Transverse colon (tissue), 4 donors: ENCODE results near the gene CCDC47. TPM values are rescaled to one million over a fixed set of nuclear protein-coding genes. Genes with fewer than 3 reads are reported as not detected.

ENCODE experiments used
- DNase-seq: peaks from one replicate; pipeline ENCODE4 v3.0.0-alpha.2; 2019
- H3K27ac ChIP-seq, 4 donors: fragments of 200-600 bp; sonication (generic); 2 replicates each; pipeline ENCODE4 v1.5.1; 2016 to 2018; ENCODE audit warnings: inconsistent platforms in 4 of 4
- H3K27me3 ChIP-seq: fragments of 200-600 bp; sonication (generic); 2 replicates; pipeline ENCODE4 v1.5.1; 2017; ENCODE audit warnings: inconsistent platforms
- H3K36me3 ChIP-seq, 4 donors: fragments of 200-600 bp; sonication (generic); 2 replicates each; pipeline ENCODE4 v1.5.1; 2017 to 2019; ENCODE audit warnings: inconsistent platforms in 4 of 4
- H3K4me1 ChIP-seq, 4 donors: fragments of 200-600 bp; sonication (generic); 2 replicates each; pipeline ENCODE4 v1.5.1; 2017 to 2020; ENCODE audit warnings: inconsistent platforms in 4 of 4
- H3K4me3 ChIP-seq, 4 donors: fragments of 200-600 bp; sonication (generic); 1 replicate in 1 of 4; 2 replicates in 3 of 4; pipeline versions ENCODE4 v1.5.1 to v1.6.1; 2017 to 2019; ENCODE audit warnings: inconsistent platforms in 4 of 4
- H3K9me3 ChIP-seq, 2 donors: fragments of 200-600 bp; sonication (generic); 2 replicates each; pipeline ENCODE4 v1.5.1; 2017 to 2019; ENCODE audit warnings: inconsistent platforms in 2 of 2
- EP300 ChIP-seq: sonication (generic); formaldehyde crosslinking; IDR thresholded peaks from one replicate; pipeline ENCODE4 v1.6.1; 2017; ENCODE audit warnings: antibody characterized with exemption, low read depth
- POLR2A ChIP-seq: fragments of 450-650 bp; IDR thresholded peaks from one replicate; pipeline ENCODE4 v1.6.1; 2016; ENCODE audit warnings: antibody characterized with exemption, mild to moderate bottlenecking, moderate library complexity
- POLR2AphosphoS5 ChIP-seq, 3 donors: sonication (generic); formaldehyde crosslinking; IDR thresholded peaks; one replicate each; pipeline ENCODE4 v1.6.1; 2016; ENCODE audit warnings: antibody characterized with exemption in 3 of 3
- WGBS, 2 donors: methylation state at CpG; one replicate each; pipeline ENCODE4 v1.1.5; 2018; ENCODE audit warnings: low coverage in 1 of 2; 5-methylcytosine and 5-hydroxymethylcytosine counted together
- in situ Hi-C, 4 donors: fragments of 200-750 bp; cut with MboI; loops; one replicate each; pipeline versions ENCODE4 v1.15.0 to v1.15.1; 2017; ENCODE audit warnings: low sequenced_read_pairs in 3 of 4, low pct_ligation_motif_present in 1 of 4, low pct_unique_long_range_greater_than_20kb in 1 of 4
- intact Hi-C: fragments of 100-400 bp; cut with DNase I; formaldehyde crosslinking; loops from one replicate; pipeline ENCODE4 v1.15.1; 2023; ENCODE audit warnings: low total_unique reads
- total RNA-seq, 4 donors: library from RNA; depleted of rRNA; stranded (reverse); fragments of >200 nt; gene quantifications; one replicate each; pipeline ENCODE4 v1.1.0, GENCODE V29; 2016
- TF ChIP-seq, protein P1 (sequence below), 5 experiments: fragments of 200-600 bp in 3 of 5; fragments of 450-650 bp in 2 of 5; sonication (generic) in 3 of 5; IDR thresholded peaks; 1 replicate in 2 of 5; 2 replicates in 3 of 5; pipeline ENCODE4 v1.5.1; 2016 to 2017; ENCODE audit warnings: antibody characterized with exemption in 5 of 5, inconsistent platforms in 3 of 5, mild to moderate bottlenecking in 2 of 5, moderate library complexity in 1 of 5

CCDC47 gene
- total RNA-seq, 4 donors from 2014 or later, result 78.2 to 129 (median 101) TPM

DNA sequence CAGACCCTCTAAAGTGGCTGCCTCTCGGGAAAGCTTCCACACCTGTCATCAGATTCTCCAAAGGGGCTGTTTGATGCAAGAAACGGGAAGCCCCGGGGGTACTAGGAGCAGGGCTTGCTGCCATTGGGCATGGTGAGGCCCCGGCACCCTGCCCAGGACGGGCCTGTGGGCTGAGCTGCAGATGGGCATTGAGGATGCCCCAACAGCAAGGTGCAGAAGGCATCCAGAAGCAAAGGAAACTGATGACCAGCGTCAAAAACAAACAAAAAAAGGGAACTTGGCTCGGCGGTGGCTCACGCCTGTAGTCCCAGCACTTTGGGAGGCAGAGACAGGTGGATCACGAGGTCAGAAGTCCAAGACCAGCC is 72.0 kb downstream of the CCDC47 start:
- intact Hi-C loops, result no loop called here
- TF ChIP-seq, protein P1, sequence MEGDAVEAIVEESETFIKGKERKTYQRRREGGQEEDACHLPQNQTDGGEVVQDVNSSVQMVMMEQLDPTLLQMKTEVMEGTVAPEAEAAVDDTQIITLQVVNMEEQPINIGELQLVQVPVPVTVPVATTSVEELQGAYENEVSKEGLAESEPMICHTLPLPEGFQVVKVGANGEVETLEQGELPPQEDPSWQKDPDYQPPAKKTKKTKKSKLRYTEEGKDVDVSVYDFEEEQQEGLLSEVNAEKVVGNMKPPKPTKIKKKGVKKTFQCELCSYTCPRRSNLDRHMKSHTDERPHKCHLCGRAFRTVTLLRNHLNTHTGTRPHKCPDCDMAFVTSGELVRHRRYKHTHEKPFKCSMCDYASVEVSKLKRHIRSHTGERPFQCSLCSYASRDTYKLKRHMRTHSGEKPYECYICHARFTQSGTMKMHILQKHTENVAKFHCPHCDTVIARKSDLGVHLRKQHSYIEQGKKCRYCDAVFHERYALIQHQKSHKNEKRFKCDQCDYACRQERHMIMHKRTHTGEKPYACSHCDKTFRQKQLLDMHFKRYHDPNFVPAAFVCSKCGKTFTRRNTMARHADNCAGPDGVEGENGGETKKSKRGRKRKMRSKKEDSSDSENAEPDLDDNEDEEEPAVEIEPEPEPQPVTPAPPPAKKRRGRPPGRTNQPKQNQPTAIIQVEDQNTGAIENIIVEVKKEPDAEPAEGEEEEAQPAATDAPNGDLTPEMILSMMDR (IDR thresholded peaks at IDR 0.05), result no peak
- TF ChIP-seq POLR2A (no peak), POLR2AphosphoS5 (IDR thresholded peaks at IDR 0.05) (no peak), EP300 (no peak)
- no peaks in the 10 kb centered on the region for H3K9me3 ChIP-seq
- peaks cover 7 to 41% (median 29%) of the 10 kb centered on the region in 4 donors for H3K4me1 ChIP-seq
- in situ Hi-C loops, result no loop called here
- no peak for DNase-seq
- H3K4me3 ChIP-seq, result peak overlapping the region in 2 of 4 donors; percentile 64 to 68
- peaks cover 15% of the 10 kb centered on the region for H3K27me3 ChIP-seq
- 50 to 63% methylated on average over 1 to 10 of the region's 10 CpGs for WGBS, 2 donors
- peak overlapping the region; percentile 83 to 87 (median 84) for H3K27ac ChIP-seq
- no peaks in the 10 kb centered on the region for H3K36me3 ChIP-seq

DNA sequence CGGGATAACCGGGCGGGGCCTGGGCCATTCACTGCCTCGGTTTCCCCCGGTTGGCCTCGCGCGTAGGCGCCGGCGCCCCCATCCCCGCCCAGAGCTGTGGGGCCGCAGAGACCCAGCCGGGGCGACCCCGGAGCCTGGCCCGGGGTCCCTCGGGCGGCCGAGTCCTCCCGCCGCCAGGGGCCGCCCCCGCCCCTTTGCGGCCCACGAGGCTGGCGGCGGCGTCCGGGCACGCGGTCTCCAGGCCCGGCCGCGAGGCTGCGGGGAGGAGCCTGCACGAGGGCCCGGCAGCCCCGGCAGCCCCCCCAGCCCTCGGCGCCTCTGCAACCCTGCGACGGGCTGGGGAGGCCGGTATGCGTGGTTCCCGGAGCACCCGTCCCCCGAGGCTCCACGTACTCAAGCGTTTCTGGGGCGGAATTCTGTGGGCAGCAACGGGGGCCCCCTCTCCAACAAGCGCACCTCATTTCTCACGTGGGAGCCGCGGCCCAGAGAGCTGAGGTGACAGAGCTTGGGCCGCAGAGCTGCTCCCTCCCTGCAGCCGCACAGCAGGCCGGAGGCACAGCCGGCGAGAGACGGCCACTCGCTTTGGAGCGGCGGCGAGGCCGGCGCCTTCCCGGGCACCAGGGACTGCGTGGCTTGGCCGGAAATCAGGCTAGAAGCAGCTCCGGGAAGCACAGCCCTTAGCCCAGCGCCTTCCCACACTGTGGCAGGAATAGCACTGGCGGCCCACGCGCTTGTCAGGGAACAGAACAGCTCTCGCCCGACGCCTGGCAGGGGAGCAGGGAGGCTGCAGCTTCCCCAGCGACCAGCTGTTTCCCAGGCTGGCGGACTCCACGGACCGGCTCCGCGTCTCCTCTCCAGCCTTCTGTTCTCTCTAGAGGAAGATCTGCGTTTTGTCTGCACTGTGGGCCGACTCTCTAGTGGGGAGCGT is 72.6 kb downstream of the CCDC47 start:
- 28% methylated on average over 45 of the region's 88 CpGs; no CpG with 5 or more reads in 1 of the 2 donors for WGBS, 2 donors
- Histone ChIP-seq H3K9me3 (no peaks in the 10 kb centered on the region), H3K36me3 (no peaks in the 10 kb centered on the region), H3K4me3 (peak overlapping the region; percentile 16 to 68 (median 56)), H3K4me1 (peaks cover 7 to 41% (median 29%) of the 10 kb centered on the region in 4 donors), H3K27ac (peak overlapping the region; percentile 83 to 87 (median 84)), H3K27me3 (peaks cover 15% of the 10 kb centered on the region)
- intact Hi-C loops, result no loop called here
- in situ Hi-C loops, result no loop called here
- DNase-seq, result peak; percentile 37
- TF ChIP-seq POLR2A (no peak), EP300 (no peak), POLR2AphosphoS5 (IDR thresholded peaks at IDR 0.05) (peak; percentile 21 to 48 (median 45))
- TF ChIP-seq, protein P1 (IDR thresholded peaks at IDR 0.05), result no peak

DNA sequence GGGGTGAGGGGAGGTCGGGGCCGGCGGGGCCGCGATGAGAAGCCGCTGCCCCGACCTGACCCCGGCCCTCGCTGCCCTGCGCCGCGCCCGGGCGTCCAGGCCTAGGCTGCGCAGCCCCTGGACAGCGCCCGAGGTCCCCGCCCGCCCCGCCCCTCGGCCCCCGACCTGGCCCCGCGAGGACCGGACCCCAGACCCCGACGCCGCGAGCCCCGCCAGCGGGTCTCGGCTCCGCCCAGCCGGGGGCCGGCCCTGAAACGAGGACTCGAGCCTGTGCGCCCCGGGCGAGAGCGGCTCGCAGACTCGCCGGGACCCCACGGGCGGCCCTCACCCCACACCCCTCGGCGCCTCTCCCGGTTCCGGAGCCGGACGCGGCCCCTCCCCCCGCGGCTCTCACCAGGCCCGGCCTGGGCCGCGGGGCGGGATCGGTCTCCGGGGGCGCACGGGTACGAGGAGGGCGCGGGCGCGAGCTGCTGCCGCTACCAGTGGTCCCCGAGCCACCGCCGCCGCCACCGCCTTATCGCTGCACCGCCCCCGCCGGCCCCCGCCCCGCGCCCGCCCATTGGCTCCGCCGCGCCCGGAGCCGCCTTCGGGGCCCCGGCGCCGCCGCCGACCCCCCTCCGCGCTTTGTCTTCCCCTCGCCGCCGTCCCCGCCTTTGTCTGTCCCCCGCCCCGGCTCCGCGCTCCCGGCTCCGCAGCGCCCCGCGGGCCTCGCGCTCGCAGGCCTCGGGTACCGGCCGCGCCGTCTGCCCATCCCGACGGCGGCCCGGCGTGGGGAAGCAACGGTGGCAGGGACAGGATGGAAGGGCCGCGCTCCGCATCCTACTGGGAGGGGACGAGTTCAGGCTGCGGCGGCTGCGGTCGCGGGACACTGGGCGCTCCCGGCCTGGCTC is 73.5 kb downstream of the CCDC47 start, which contains the start of gene LIMD2:
TSS of gene LIMD2 (minus strand) at position 488 of the 890 bp plus-strand sequence. CDS start 827 bp downstream, outside the sequence.
- Histone ChIP-seq H3K36me3 (no peaks in the 10 kb centered on the region), H3K9me3 (no peaks in the 10 kb centered on the region), H3K4me3 (peak within 1 kb of the TSS; percentile 36 to 68 (median 56)), H3K27ac (peak within 1 kb of the TSS; percentile 83 to 87 (median 84)), H3K4me1 (peaks cover 7 to 41% (median 29%) of the 10 kb centered on the region in 4 donors), H3K27me3 (peaks cover 15% of the 10 kb centered on the region)
- intact Hi-C loops, result loop anchor here (10.0 kb wide), 1 partner anchor 75 kb away; the partner anchor contains the start of gene MAP3K3
- in situ Hi-C loops, result no loop called here
- DNase-seq, result peak; percentile 70
- WGBS, 2 donors, result 1% methylated on average over 32 of the region's 133 CpGs; no CpG with 5 or more reads in 1 of the 2 donors
- TF ChIP-seq EP300, result no peak
- TF ChIP-seq, protein P1 (IDR thresholded peaks at IDR 0.05), result no peak
- no peak for TF ChIP-seq POLR2A
- TF ChIP-seq POLR2AphosphoS5 (IDR thresholded peaks at IDR 0.05), result peak in 2 of 3 donors; percentile 9 to 13
